Embryonic facial prominence (tissue), 1 donor: ENCODE measurements around the gene MAG.

ENCODE experiments used
- DNase-seq: peaks from one replicate; pipeline ENCODE4 v3.0.0-alpha.2; 2016; ENCODE audit errors: extremely low spot score

MAG gene

DNA sequence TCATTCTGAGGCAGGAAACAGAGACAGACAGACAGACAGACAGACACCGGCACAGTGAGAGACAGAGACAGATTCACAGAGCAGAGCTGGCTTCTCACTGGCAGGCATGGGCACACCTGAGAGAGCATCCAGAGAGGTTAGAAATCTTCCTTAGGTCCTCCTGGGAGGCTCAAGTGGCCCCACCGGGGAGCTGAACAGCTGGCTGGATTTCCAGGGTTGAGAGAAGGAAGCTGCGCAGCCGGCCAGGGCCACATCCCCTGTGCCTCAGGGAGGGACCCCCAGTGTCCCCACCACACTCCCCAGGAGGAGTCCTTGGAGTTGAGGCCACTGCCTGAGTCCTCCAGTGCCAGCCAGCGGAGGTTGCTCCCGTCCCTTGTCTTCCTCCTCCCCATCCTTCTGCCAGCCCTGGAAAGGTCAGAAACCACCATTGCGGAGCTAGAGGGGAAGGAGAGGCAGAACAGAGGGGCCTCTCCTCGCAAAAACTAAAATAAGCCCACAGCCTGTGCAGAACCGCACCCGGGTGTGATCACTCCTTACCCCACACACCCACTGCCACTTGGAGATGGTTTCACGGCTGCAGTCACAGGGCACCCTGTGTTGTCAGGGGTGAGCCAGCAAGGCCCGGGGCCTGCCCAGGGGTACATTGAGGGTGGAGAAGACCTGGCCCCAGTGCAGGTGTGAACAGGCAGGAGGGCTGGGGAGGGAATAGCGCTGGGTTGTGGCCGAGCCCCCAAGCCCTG is 70.5 kb downstream of the MAG start:
- no peak for DNase-seq

DNA sequence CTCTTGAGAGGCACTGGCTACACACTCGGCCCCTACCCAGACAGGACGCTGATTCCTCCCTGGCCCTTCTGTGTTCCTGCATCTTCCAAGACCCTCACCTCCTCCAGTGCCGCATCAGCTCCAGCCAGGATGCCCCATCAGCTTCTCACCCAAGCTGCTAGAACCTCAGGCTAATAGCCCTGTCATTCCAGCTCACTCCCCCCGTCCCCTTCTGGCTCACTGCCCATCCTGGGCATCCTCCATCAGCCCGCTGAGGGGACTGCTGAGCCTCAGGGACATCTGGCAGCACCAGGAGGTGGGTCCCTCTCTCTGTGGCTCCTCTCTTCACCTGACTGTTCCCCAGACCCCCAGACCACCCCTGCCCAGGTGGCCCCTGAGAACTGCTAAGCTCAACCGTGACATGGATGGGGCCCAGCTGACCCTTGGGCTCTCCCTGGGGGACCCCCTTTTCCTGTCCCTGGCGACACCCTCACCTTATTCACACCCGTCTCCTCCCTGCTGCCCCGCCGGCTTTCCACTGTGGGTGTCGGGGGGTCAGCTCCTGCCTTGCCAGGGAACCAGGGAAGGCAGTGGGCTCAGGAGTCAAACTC is 71.1 kb downstream of the MAG start:
- no peak for DNase-seq
